RPMI7951 (cell line): Measurements from ENCODE around the gene ASB12. TPM values are rescaled to one million over a fixed set of nuclear protein-coding genes. Genes with fewer than 3 reads are reported as not detected.

ENCODE experiments used
- DNase-seq: peaks from one replicate; pipeline ENCODE4 v3.0.0-alpha.2; 2012; ENCODE audit warnings: low read depth
- total RNA-seq: library from RNA; depleted of rRNA; stranded (reverse); fragments of >200 nt; shearing (Covaris generic); gene quantifications from 2 replicates; pipeline ENCODE4 v1.2.3, GENCODE V29; 2014; rRNA removed

Gene ASB12
- total RNA-seq, 1 experiment from 2014 or later = not detected

- no peak for DNase-seq
Measured at GRCh38 chrX:64186974-64187761, 43.2 kb downstream of the ASB12 start.

DNA sequence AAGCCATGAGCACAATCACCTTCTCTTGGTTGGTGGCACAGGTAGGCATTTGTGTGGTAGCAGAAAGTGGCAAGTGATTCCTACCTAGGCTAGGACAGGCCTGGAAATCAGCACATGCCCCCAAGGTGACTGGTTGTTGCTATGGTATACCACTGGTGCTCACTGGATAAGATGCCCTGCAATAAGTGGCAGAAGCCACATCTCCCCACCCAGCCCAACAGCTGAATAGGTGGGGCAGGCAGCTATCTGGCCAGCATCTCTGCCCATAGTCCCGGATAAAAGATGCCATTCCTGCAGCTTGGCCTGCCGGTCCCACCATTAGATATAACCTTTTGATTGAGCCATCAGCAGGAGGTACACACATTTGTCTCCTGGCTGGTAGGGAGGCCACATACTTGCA, 46.0 kb downstream of the ASB12 start:
- DNase-seq = no peak

DNA sequence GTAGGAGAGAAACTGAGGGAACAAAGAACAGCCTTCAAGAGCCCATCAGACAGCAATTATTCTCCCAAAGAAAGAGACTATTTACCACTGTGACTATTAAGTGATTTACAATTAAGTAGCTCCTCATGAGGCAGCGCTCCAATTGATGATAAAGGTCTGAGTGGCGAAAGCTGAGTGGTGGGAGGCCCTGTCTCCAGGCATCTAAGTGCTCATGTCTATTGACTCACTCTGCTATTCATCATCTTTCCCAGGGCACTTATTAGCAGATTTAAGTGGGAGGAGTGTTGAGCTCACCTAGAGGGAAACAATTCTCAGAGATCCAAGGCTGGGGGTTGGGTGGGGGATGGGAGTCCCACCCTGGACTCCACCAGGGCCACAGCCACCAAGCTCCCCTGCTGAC, 48.2 kb downstream of the ASB12 start:
- DNase-seq = no peak

DNA sequence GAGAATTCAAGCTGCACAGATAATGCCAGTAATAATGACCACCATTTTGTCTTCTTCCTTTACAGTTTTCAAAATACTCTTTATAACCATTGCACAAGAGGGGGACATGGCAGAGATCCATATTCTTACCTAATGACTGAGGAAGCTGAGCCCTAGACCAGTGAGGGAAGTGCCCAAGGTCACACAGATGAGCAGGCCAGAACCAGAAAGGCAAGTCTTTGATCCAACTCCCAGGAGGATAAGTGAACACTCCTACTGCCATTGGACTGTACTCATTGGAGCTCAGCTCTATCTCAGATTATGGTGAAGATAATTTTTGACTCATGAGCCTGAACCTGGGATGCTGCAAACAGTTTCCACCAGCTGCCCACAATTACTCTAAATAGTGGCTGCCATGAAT, 53.5 kb downstream of the ASB12 start:
- DNase-seq = no peak

Other genes starting within 250 kb of the ASB12 start
- gene AMER1, start 24.9 kb downstream of the ASB12 start, total RNA-seq = 1.9 and 2.0 TPM in 2 replicates
- 0.24 and 0.39 TPM in 2 replicates for gene MTMR8, start 164.8 kb upstream of the ASB12 start, total RNA-seq